Vagina (tissue), 2 donors: Measurements from ENCODE around the gene HECW1.

Experiments used
- CTCF ChIP-seq, 3 experiments: fragments of 450-650 bp in 2 of 3; fragments of 200-600 bp in 1 of 3; sonication (generic) in 1 of 3; IDR thresholded peaks; one replicate each; pipeline ENCODE4 v1.5.1; 2017 to 2019; ENCODE audit warnings: antibody characterized with exemption in 3 of 3, mild to moderate bottlenecking in 2 of 3, moderate library complexity in 2 of 3
- POLR2AphosphoS5 ChIP-seq, 2 donors: sonication (generic); formaldehyde crosslinking; IDR thresholded peaks; one replicate each; pipeline ENCODE4 v1.9.0; 2017; ENCODE audit warnings: antibody characterized with exemption in 2 of 2, mild to moderate bottlenecking in 2 of 2, low read depth in 1 of 2; ENCODE audit not compliant: insufficient read depth in 1 of 2

- TF ChIP-seq CTCF (IDR thresholded peaks at IDR 0.05): no peak
- TF ChIP-seq POLR2AphosphoS5 (IDR thresholded peaks at IDR 0.05; ENCODE audit: insufficient read depth in 1 of 2, low read depth in 1 of 2): no peak
Observed at GRCh38 chr7:43479042-43479441, 366.6 kb downstream of the HECW1 start.
